ENCODE results near the gene COL6A5. TPM values are rescaled to one million over a fixed set of nuclear protein-coding genes. Genes with fewer than 3 reads are reported as not detected.
"Not testable (repeated sequence)": the region's sequence is repeated elsewhere in the genome, so short reads cannot be mapped to it uniquely, and the experiment has no call there.

The COL6A5 gene
- total and polyA plus RNA-seq, 9 donors: 0.03 to 0.26 (median 0.07) TPM

GRCh38 chr3:130341882-130342281 is 3.6 kb upstream of the COL6A5 start:
- Histone ChIP-seq H3K9me3 (replicated peaks; ENCODE audit: control insufficient read depth, low read depth, low read length) (no peaks in the 10 kb centered on the region), H3K27me3 (ENCODE audit: control insufficient read depth, insufficient read depth, low read length) (peaks cover 12% of the 10 kb centered on the region), H3K36me3 (ENCODE audit: control insufficient read depth, insufficient read depth, low read length) (no peaks in the 10 kb centered on the region), H3K4me1 (ENCODE audit: control insufficient read depth, insufficient read depth, low read length) (peaks cover 7% of the 10 kb centered on the region), H3K4me3 (ENCODE audit: low read length) (no peak overlapping the region), H3K27ac (ENCODE audit: low read length) (no peak overlapping the region)
- no CpG with 5 or more reads among the region's 4 CpGs for WGBS (ENCODE audit: insufficient coverage)
- no peak for DNase-seq

DNA sequence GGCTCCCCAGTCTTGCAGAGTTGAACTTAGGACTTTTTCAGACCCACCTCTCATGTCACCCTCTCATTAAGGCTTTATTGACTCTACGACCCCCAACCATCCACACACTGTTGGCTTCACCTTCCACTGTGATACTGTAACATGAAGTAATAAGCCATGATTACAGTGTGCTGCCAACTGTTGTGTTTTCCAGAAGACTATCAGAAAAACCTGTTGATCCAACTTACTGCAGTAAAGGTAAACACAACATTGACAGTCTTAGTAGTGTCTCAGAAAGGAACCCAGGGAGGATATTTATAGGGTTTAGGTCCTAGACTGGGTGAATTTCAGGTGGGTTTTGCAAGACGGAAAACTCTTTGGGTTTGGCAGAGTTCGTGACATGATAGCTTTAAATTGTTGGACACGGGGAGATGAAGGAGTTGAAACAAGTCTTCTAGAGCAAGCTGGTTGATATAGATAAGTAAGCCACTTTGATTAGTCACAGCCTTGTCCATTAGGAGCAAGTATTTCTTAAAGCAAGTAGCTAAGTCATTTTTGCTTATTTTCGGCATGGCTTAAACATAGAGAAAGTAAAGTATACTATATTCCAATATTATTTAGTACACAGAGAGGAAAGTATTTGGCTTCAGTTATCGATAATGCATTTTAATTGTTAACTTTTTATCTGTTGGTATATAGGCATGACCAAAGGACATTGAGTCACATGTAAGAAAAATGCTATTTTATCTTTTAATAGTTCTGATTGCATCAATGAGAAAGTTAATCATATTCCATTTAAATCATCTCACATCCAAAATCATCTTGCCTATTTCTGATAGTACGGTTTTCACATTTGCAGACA is 2.4 kb upstream of the COL6A5 start:
- WGBS (ENCODE audit: insufficient coverage): no CpG with 5 or more reads among the region's 7 CpGs
- Histone ChIP-seq H3K27me3 (ENCODE audit: control insufficient read depth, insufficient read depth, low read length) (peaks cover 12% of the 10 kb centered on the region), H3K4me3 (ENCODE audit: low read length) (no peak overlapping the region), H3K4me1 (ENCODE audit: control insufficient read depth, insufficient read depth, low read length) (peaks cover 7% of the 10 kb centered on the region), H3K27ac (ENCODE audit: low read length) (no peak overlapping the region), H3K36me3 (ENCODE audit: control insufficient read depth, insufficient read depth, low read length) (no peaks in the 10 kb centered on the region), H3K9me3 (replicated peaks; ENCODE audit: control insufficient read depth, low read depth, low read length) (no peaks in the 10 kb centered on the region)
- no peak for DNase-seq

DNA sequence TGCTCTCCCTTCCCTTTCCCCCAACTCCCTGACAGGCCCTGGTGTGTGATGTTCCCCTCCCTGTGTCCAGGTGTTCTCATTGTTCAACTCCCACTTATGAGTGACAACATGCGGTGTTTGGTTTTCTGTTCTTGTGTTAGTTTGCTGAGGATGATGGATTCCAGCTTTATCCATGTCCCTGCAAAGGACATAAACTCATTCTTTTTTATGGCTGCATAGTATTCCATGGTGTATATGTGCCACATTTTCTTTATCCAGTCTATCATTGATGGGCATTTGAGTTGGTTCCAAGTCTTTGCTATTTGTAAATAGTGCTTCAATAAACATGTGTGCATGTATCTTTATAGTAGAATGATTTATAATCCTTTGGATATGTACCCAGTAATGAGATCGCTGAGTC is 2.8 kb downstream of the COL6A5 start:
- not testable (repeated sequence) for H3K36me3 ChIP-seq (ENCODE audit: control insufficient read depth, insufficient read depth, low read length); H3K27ac ChIP-seq (ENCODE audit: low read length); H3K9me3 ChIP-seq (replicated peaks; ENCODE audit: control insufficient read depth, low read depth, low read length); H3K4me3 ChIP-seq (ENCODE audit: low read length); DNase-seq; H3K4me1 ChIP-seq (ENCODE audit: control insufficient read depth, insufficient read depth, low read length)
- WGBS (ENCODE audit: insufficient coverage): no CpG with 5 or more reads among the region's 2 CpGs
- H3K27me3 ChIP-seq (ENCODE audit: control insufficient read depth, insufficient read depth, low read length): peaks cover 12% of the 10 kb centered on the region

GRCh38 chr3:130354430-130354829 is 9.0 kb downstream of the COL6A5 start:
- 63% methylated on average over 1 of the region's 5 CpGs for WGBS (ENCODE audit: insufficient coverage)

DNA sequence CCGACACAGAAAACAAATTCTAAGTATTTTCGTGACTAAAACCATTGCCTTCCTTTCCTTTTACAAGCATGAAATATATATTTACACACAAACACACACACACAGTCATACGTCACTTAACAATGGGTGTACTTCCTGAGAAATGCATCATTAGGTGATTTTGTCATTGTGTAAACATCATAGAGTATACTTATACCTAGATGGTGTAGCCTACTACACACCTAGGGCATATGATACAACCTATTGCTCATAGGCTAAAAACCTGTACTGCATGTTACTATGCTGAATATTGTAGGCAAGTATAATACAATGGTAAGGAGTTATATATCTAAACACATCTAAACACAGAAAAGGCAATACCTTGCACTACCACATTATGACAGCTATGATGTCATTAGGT is 28.6 kb downstream of the COL6A5 start:
- H3K9me3 ChIP-seq (replicated peaks; ENCODE audit: control insufficient read depth, low read depth, low read length): no peaks in the 10 kb centered on the region
- no peak for DNase-seq
- no peaks in the 10 kb centered on the region for H3K36me3 ChIP-seq (ENCODE audit: control insufficient read depth, insufficient read depth, low read length)
- WGBS (ENCODE audit: insufficient coverage): no CpG with 5 or more reads among the region's 3 CpGs
- no peaks in the 10 kb centered on the region for H3K4me1 ChIP-seq (ENCODE audit: control insufficient read depth, insufficient read depth, low read length)
- H3K4me3 ChIP-seq (ENCODE audit: low read length): no peak overlapping the region
- H3K27me3 ChIP-seq (ENCODE audit: control insufficient read depth, insufficient read depth, low read length): no peaks in the 10 kb centered on the region
- no peak overlapping the region for H3K27ac ChIP-seq (ENCODE audit: low read length)

More at GRCh38 chr3:130354430-130354829, 9.0 kb downstream of the COL6A5 start:
- DNase-seq: no peak
- Histone ChIP-seq H3K4me1 (ENCODE audit: control insufficient read depth, insufficient read depth, low read length) (no peaks in the 10 kb centered on the region), H3K9me3 (replicated peaks; ENCODE audit: control insufficient read depth, low read depth, low read length) (no peaks in the 10 kb centered on the region), H3K27me3 (ENCODE audit: control insufficient read depth, insufficient read depth, low read length) (no peaks in the 10 kb centered on the region), H3K27ac (ENCODE audit: low read length) (no peak overlapping the region), H3K4me3 (ENCODE audit: low read length) (no peak overlapping the region), H3K36me3 (ENCODE audit: control insufficient read depth, insufficient read depth, low read length) (no peaks in the 10 kb centered on the region)

DNA sequence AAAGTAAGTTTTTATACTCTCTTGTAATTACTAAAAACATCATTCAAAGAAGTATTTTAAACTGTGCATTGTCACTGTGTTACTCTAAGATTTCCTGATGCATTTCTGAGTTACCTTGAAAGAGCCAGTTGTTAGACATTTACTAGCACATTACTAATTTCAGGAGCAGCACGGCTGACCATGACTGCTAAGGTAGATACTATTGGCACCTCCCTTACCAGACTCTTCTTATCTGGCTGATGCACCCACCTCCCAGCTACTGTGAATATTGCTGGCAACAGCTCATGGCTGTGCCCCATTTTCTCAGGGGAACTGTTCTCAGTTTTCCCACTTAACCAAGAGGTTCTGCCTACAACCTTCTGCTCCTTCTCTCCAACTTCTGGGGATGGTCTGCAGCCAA is 29.4 kb downstream of the COL6A5 start:
- Histone ChIP-seq H3K27me3 (ENCODE audit: control insufficient read depth, insufficient read depth, low read length) (no peaks in the 10 kb centered on the region), H3K27ac (ENCODE audit: low read length) (no peak overlapping the region), H3K4me3 (ENCODE audit: low read length) (no peak overlapping the region), H3K4me1 (ENCODE audit: control insufficient read depth, insufficient read depth, low read length) (no peaks in the 10 kb centered on the region), H3K9me3 (replicated peaks; ENCODE audit: control insufficient read depth, low read depth, low read length) (no peaks in the 10 kb centered on the region), H3K36me3 (ENCODE audit: control insufficient read depth, insufficient read depth, low read length) (no peaks in the 10 kb centered on the region)
- 83% methylated on average over 1 of the region's 1 CpG for WGBS (ENCODE audit: insufficient coverage)
- DNase-seq: no peak

GRCh38 chr3:130377960-130378676 is 32.6 kb downstream of the COL6A5 start:
- H3K9me3 ChIP-seq (replicated peaks; ENCODE audit: control insufficient read depth, low read depth, low read length): no peaks in the 10 kb centered on the region
- no peaks in the 10 kb centered on the region for H3K4me1 ChIP-seq (ENCODE audit: control insufficient read depth, insufficient read depth, low read length)
- no peaks in the 10 kb centered on the region for H3K36me3 ChIP-seq (ENCODE audit: control insufficient read depth, insufficient read depth, low read length)
- no peak overlapping the region for H3K4me3 ChIP-seq (ENCODE audit: low read length)
- H3K27me3 ChIP-seq (ENCODE audit: control insufficient read depth, insufficient read depth, low read length): no peaks in the 10 kb centered on the region
- H3K27ac ChIP-seq (ENCODE audit: low read length): no peak overlapping the region
- DNase-seq: no peak
- WGBS (ENCODE audit: insufficient coverage): 20% methylated on average over 1 of the region's 1 CpG

DNA sequence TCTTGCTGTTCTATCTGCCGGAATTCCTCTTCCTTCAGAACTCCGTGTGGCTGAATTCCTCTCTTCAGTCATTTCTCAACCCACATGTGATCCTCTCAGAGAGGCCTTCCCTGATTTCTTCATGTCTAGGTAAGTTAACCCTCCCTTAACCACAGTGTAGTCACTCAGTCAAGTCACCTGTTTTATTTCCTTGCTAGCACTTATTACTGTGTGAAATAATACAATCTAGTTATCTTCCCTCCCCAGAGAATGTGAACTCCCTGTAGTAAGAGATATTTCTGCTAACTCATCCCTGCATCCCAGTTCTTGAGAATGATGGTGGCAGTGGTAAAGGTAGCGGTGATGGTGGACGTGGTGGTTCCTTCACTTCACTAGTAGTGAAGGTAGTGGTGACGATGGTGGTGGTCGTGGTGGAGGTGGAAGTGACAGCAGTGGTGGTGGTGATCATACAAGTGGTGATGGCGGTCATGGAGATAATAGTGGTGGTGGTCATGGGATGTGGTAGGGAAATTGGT is 33.3 kb downstream of the COL6A5 start:
- no peaks in the 10 kb centered on the region for H3K9me3 ChIP-seq (replicated peaks; ENCODE audit: control insufficient read depth, low read depth, low read length)
- DNase-seq: no peak
- H3K27me3 ChIP-seq (ENCODE audit: control insufficient read depth, insufficient read depth, low read length): no peaks in the 10 kb centered on the region
- no peaks in the 10 kb centered on the region for H3K4me1 ChIP-seq (ENCODE audit: control insufficient read depth, insufficient read depth, low read length)
- no peaks in the 10 kb centered on the region for H3K36me3 ChIP-seq (ENCODE audit: control insufficient read depth, insufficient read depth, low read length)
- no peak overlapping the region for H3K27ac ChIP-seq (ENCODE audit: low read length)
- WGBS (ENCODE audit: insufficient coverage): 71% methylated on average over 7 of the region's 7 CpGs
- no peak overlapping the region for H3K4me3 ChIP-seq (ENCODE audit: low read length)

DNA sequence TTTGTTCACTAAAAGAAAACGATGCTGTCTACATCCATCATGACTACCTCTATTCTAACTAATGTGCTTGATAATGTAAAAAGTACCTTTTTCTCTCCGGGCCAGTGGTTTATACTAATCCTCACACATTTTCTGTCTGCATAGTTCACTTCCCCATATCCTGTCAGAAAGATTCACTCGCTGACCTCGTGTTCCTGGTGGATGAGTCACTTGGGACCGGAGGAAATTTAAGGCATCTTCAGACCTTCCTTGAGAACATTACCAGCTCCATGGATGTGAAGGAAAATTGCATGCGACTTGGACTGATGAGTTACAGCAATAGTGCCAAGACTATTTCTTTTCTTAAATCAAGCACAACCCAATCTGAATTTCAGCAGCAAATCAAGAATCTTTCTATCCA is 33.8 kb downstream of the COL6A5 start:
- WGBS (ENCODE audit: insufficient coverage): no CpG with 5 or more reads among the region's 6 CpGs
- H3K9me3 ChIP-seq (replicated peaks; ENCODE audit: control insufficient read depth, low read depth, low read length): no peaks in the 10 kb centered on the region
- no peak overlapping the region for H3K27ac ChIP-seq (ENCODE audit: low read length)
- no peak for DNase-seq
- H3K27me3 ChIP-seq (ENCODE audit: control insufficient read depth, insufficient read depth, low read length): no peaks in the 10 kb centered on the region
- H3K36me3 ChIP-seq (ENCODE audit: control insufficient read depth, insufficient read depth, low read length): no peaks in the 10 kb centered on the region
- H3K4me1 ChIP-seq (ENCODE audit: control insufficient read depth, insufficient read depth, low read length): no peaks in the 10 kb centered on the region
- H3K4me3 ChIP-seq (ENCODE audit: low read length): no peak overlapping the region

GRCh38 chr3:130380398-130380797 is 34.9 kb downstream of the COL6A5 start:
- no peaks in the 10 kb centered on the region for H3K9me3 ChIP-seq (replicated peaks; ENCODE audit: control insufficient read depth, low read depth, low read length)
- no peaks in the 10 kb centered on the region for H3K36me3 ChIP-seq (ENCODE audit: control insufficient read depth, insufficient read depth, low read length)
- no peak for DNase-seq
- H3K27ac ChIP-seq (ENCODE audit: low read length): no peak overlapping the region
- H3K27me3 ChIP-seq (ENCODE audit: control insufficient read depth, insufficient read depth, low read length): no peaks in the 10 kb centered on the region
- no peak overlapping the region for H3K4me3 ChIP-seq (ENCODE audit: low read length)
- H3K4me1 ChIP-seq (ENCODE audit: control insufficient read depth, insufficient read depth, low read length): no peaks in the 10 kb centered on the region

Data from muscle of leg (tissue), 11 donors.